Epidermal melanocyte (primary cell): ENCODE data around the gene ITK.

Source experiments
- DNase-seq: peaks from one replicate; pipeline ENCODE4 v3.0.0; 2011; ENCODE audit warnings: low spot score; ENCODE audit not compliant: insufficient read length

The ITK gene

GRCh38 chr5:157279605-157280239 is 99.1 kb downstream of the ITK start:
- no peak for DNase-seq

GRCh38 chr5:157280927-157281326 is 100.3 kb downstream of the ITK start:
- no peak for DNase-seq

GRCh38 chr5:157282150-157282549 is 101.5 kb downstream of the ITK start:
- DNase-seq = no peak

- no peak for DNase-seq
Measured at GRCh38 chr5:157283434-157283833, 102.8 kb downstream of the ITK start.

GRCh38 chr5:157284458-157285212 is 104.0 kb downstream of the ITK start:
- no peak for DNase-seq

GRCh38 chr5:157285310-157286035 is 104.8 kb downstream of the ITK start:
- no peak for DNase-seq

- no peak for DNase-seq
Measured at GRCh38 chr5:157286761-157287211, 106.1 kb downstream of the ITK start.

- DNase-seq = no peak
Measured at GRCh38 chr5:157288405-157289163, 107.9 kb downstream of the ITK start.

GRCh38 chr5:157289164-157289819 is 108.7 kb downstream of the ITK start:
- no peak for DNase-seq

- no peak for DNase-seq
Measured at GRCh38 chr5:157290156-157290980, 109.7 kb downstream of the ITK start.

GRCh38 chr5:157290981-157291711 is 110.5 kb downstream of the ITK start:
- no peak for DNase-seq

GRCh38 chr5:157292599-157292998 is 112.0 kb downstream of the ITK start:
- DNase-seq = no peak

GRCh38 chr5:157294407-157295091 is 113.9 kb downstream of the ITK start:
- no peak for DNase-seq

GRCh38 chr5:157295247-157295646 is 114.6 kb downstream of the ITK start:
- DNase-seq = no peak

- no peak for DNase-seq
Measured at GRCh38 chr5:157300564-157300963, 119.9 kb downstream of the ITK start.

- no peak for DNase-seq
Measured at GRCh38 chr5:157301066-157301465, 120.4 kb downstream of the ITK start.

- no peak for DNase-seq
Measured at GRCh38 chr5:157303023-157303422, 122.4 kb downstream of the ITK start.

GRCh38 chr5:157303667-157304327 is 123.2 kb downstream of the ITK start:
- no peak for DNase-seq
